CD14-positive monocyte (primary cell): ENCODE measurements around the gene FLYWCH2. TPM values are rescaled to one million over a fixed set of nuclear protein-coding genes. Genes with fewer than 3 reads are reported as not detected.

Source experiments
- DNase-seq, 3 donors: peaks; one replicate each; pipeline ENCODE4 v3.0.0-alpha.2; 2011 to 2022
- H2AFZ ChIP-seq: 2 replicates; pipeline ENCODE4 v1.6.0; 2012; ENCODE audit warnings: mild to moderate bottlenecking, low read depth, low read length, inconsistent platforms; ENCODE audit not compliant: insufficient read depth, poor library complexity, severe bottlenecking
- H3K27ac ChIP-seq, 2 donors: 1 replicate in 1 of 2; 2 replicates in 1 of 2; pipeline ENCODE4 v1.5.1; 2012 to 2013; ENCODE audit warnings: low read length in 2 of 2, control low read depth in 1 of 2, inconsistent platforms in 1 of 2, low read depth in 1 of 2, mild to moderate bottlenecking in 1 of 2
- H3K27me3 ChIP-seq, 2 donors: one replicate each; pipeline versions ENCODE4 v1.6.0 to v1.6.1; 2011 to 2013; ENCODE audit warnings: low read length in 2 of 2; ENCODE audit not compliant: control insufficient read depth in 2 of 2, insufficient read depth in 2 of 2
- H3K36me3 ChIP-seq, 2 donors: replicated peaks in 1 of 2; 1 replicate in 1 of 2; 2 replicates in 1 of 2; pipeline versions ENCODE4 v1.5.1 to v1.6.1; 2012 to 2013; ENCODE audit warnings: low read length in 2 of 2, control low read depth in 1 of 2, inconsistent platforms in 1 of 2, mild to moderate bottlenecking in 1 of 2; ENCODE audit not compliant: insufficient read depth in 2 of 2, control insufficient read depth in 1 of 2
- H3K4me1 ChIP-seq, 2 donors: 1 replicate in 1 of 2; 2 replicates in 1 of 2; pipeline versions ENCODE4 v1.5.1 to v1.6.1; 2012 to 2013; ENCODE audit warnings: low read length in 2 of 2, control low read depth in 1 of 2, inconsistent platforms in 1 of 2, mild to moderate bottlenecking in 1 of 2, moderate library complexity in 1 of 2; ENCODE audit not compliant: insufficient read depth in 2 of 2, control insufficient read depth in 1 of 2
- H3K4me2 ChIP-seq: replicated peaks from 2 replicates; pipeline ENCODE3; 2012; ENCODE audit warnings: low read length, moderate library complexity, mild to moderate bottlenecking; ENCODE audit not compliant: poor library complexity, severe bottlenecking; ENCODE audit errors: extremely low read depth
- H3K4me3 ChIP-seq, 3 experiments: fragments of 200-600 bp in 1 of 3; sonication (generic) in 1 of 3; replicated peaks in 1 of 3; 1 replicate in 2 of 3; 2 replicates in 1 of 3; pipeline ENCODE4 v1.5.1; 2011 to 2013; ENCODE audit warnings: low read length in 3 of 3, mild to moderate bottlenecking in 3 of 3, control low read depth in 2 of 3, low read depth in 2 of 3, inconsistent platforms in 1 of 3, moderate library complexity in 1 of 3
- H3K79me2 ChIP-seq: 2 replicates; pipeline ENCODE4 v1.6.0; 2012; ENCODE audit warnings: mild to moderate bottlenecking, control low read depth, inconsistent platforms, low read length, moderate library complexity; ENCODE audit not compliant: insufficient read depth
- H3K9ac ChIP-seq: 2 replicates; pipeline ENCODE4 v1.6.0; 2017; ENCODE audit warnings: low read length, mild to moderate bottlenecking; ENCODE audit not compliant: insufficient read depth, poor library complexity, severe bottlenecking
- H3K9me3 ChIP-seq, 2 donors: replicated peaks in 1 of 2; 1 replicate in 1 of 2; 2 replicates in 1 of 2; pipeline versions ENCODE4 v1.5.1 to v1.6.1; 2012 to 2013; ENCODE audit warnings: low read length in 2 of 2, control low read depth in 1 of 2; ENCODE audit not compliant: control insufficient read depth in 1 of 2, insufficient read depth in 1 of 2
- H4K20me1 ChIP-seq: 2 replicates; pipeline ENCODE4 v1.6.0; 2012; ENCODE audit warnings: mild to moderate bottlenecking, low read length, control low read depth, moderate library complexity; ENCODE audit not compliant: insufficient read depth
- H3K27ac Mint-ChIP-seq, 7 donors: one replicate each; pipeline ENCODE4 v1.8.0; 2020; ENCODE audit warnings: mild to moderate bottlenecking in 7 of 7, mixed read lengths in 7 of 7, moderate library complexity in 6 of 7, inconsistent platforms in 2 of 7
- H3K27me3 Mint-ChIP-seq, 3 donors: one replicate each; pipeline ENCODE4 v1.8.0; 2021 to 2022; ENCODE audit warnings: low read depth in 3 of 3, mild to moderate bottlenecking in 3 of 3, mixed read lengths in 3 of 3, moderate library complexity in 3 of 3, inconsistent platforms in 1 of 3
- H3K36me3 Mint-ChIP-seq, 2 donors: one replicate each; pipeline ENCODE4 v1.8.0; 2020; ENCODE audit warnings: mixed read lengths in 2 of 2, inconsistent platforms in 1 of 2, mild to moderate bottlenecking in 1 of 2
- H3K4me1 Mint-ChIP-seq: one replicate; pipeline ENCODE4 v1.8.0; 2020; ENCODE audit warnings: mild to moderate bottlenecking, mixed read lengths
- H3K4me3 Mint-ChIP-seq, 2 donors: one replicate each; pipeline ENCODE4 v1.8.0; 2020; ENCODE audit warnings: mild to moderate bottlenecking in 2 of 2, mixed read lengths in 2 of 2, moderate library complexity in 1 of 2
- H3K9me3 Mint-ChIP-seq, 7 donors: one replicate each; pipeline ENCODE4 v1.8.0; 2020 to 2022; ENCODE audit warnings: mixed read lengths in 7 of 7, mild to moderate bottlenecking in 6 of 7, moderate library complexity in 6 of 7, inconsistent platforms in 2 of 7
- WGBS: methylation state at CpG from one replicate; pipeline ENCODE4 v1.1.5; 2013; ENCODE audit warnings: missing lambda C conversion rate; ENCODE audit not compliant: insufficient coverage; 5-methylcytosine and 5-hydroxymethylcytosine counted together
- intact Hi-C, 2 donors: fragments of 100-400 bp; cut with micrococcal nuclease; formaldehyde crosslinking; loops; one replicate each; pipeline versions ENCODE4 v1.15.0 to v1.15.1; 2023
- polyA plus RNA-seq, 3 donors: library from polyadenylated mRNA; depleted of rRNA in 1 of 3; unstranded in 2 of 3; stranded (reverse) in 1 of 3; fragments of 300-500 nt in 2 of 3; fragments of >200 nt in 1 of 3; fragmentation: Illumina TruSeq in 2 of 3; gene quantifications; 1 replicate in 2 of 3; 2 replicates in 1 of 3; pipeline ENCODE4 v1.2.3, GENCODE V29; 2012 to 2021
- TF ChIP-seq, protein P1 (sequence below): fragments of 200-600 bp; IDR thresholded peaks from one replicate; pipeline ENCODE4 v1.8.0; 2022; ENCODE audit warnings: antibody characterized with exemption, mild to moderate bottlenecking

The FLYWCH2 gene
- polyA plus RNA-seq, 3 donors, result 10.9 to 14.8 (median 12.7) TPM

DNA sequence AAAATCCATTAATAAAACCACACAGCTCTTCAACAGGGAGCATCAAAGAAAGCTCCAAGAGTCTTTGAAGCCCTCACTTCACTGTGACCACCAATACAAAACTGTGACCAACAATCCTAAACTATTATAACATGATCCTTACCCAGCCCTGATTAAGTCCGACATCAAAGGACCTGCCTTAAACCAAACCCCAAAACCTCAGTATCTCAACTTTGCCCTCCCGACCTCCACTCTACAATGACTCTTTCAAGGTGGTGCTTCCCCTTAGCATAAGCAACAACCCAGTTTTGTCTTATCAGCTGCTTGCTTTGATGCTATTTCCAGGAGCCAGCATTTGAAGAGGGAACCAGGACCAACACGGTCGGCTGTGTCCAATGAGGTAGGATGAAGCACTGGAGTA lies 16.6 kb upstream of the FLYWCH2 start:
- H3K4me2 ChIP-seq, result no peak overlapping the region
- Mint-ChIP-seq H3K27ac (no peak overlapping the region), H3K4me1 (peaks cover 6% of the 10 kb centered on the region), H3K27me3 (peaks cover 5 to 10% (median 6%) of the 10 kb centered on the region in 3 donors), H3K9me3 (peaks cover 0 to 1% (median 0%) of the 10 kb centered on the region in 7 donors), H3K36me3 (no peaks in the 10 kb centered on the region), H3K4me3 (no peak overlapping the region)
- H3K4me3 ChIP-seq, result no peak overlapping the region
- no peaks in the 10 kb centered on the region for H3K36me3 ChIP-seq
- TF ChIP-seq, protein P1, sequence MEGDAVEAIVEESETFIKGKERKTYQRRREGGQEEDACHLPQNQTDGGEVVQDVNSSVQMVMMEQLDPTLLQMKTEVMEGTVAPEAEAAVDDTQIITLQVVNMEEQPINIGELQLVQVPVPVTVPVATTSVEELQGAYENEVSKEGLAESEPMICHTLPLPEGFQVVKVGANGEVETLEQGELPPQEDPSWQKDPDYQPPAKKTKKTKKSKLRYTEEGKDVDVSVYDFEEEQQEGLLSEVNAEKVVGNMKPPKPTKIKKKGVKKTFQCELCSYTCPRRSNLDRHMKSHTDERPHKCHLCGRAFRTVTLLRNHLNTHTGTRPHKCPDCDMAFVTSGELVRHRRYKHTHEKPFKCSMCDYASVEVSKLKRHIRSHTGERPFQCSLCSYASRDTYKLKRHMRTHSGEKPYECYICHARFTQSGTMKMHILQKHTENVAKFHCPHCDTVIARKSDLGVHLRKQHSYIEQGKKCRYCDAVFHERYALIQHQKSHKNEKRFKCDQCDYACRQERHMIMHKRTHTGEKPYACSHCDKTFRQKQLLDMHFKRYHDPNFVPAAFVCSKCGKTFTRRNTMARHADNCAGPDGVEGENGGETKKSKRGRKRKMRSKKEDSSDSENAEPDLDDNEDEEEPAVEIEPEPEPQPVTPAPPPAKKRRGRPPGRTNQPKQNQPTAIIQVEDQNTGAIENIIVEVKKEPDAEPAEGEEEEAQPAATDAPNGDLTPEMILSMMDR, result no peak
- no peaks in the 10 kb centered on the region for H4K20me1 ChIP-seq
- H3K27me3 ChIP-seq, result no peaks in the 10 kb centered on the region
- H3K27ac ChIP-seq, result no peak overlapping the region
- no peak overlapping the region for H3K9ac ChIP-seq
- intact Hi-C loops, result no loop called here
- H3K79me2 ChIP-seq, result no peaks in the 10 kb centered on the region
- H3K4me1 ChIP-seq, result peaks cover 9 to 10% of the 10 kb centered on the region in 2 donors
- 100% methylated on average over 4 of the region's 4 CpGs for WGBS
- H3K9me3 ChIP-seq, result no peaks in the 10 kb centered on the region
- no peak for DNase-seq
- no peak overlapping the region for H2AFZ ChIP-seq

DNA sequence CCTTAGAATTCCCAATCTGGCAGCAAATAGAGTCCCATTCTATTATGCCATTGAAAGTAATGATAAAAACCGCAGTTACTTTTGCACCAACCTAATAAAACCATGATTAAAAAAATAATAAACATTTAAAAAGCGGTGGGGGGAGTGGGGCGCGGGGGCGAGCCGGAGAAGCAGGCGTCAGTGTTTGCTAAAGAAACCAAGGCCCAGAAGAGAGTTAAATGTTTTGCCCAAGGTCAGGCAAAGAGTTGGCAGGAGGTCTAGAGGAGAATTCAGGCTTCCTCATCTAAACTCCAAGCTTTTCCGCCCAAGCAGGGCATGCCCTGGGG lies 15.4 kb upstream of the FLYWCH2 start:
- Histone ChIP-seq H3K36me3 (no peaks in the 10 kb centered on the region), H3K4me2 (peak overlapping the region; percentile 78), H3K27me3 (no peaks in the 10 kb centered on the region), H3K4me1 (peaks cover 11 to 12% of the 10 kb centered on the region in 2 donors), H3K27ac (peak overlapping the region; percentile 88 to 90), H2AFZ (peak overlapping the region; percentile 93), H3K79me2 (no peaks in the 10 kb centered on the region), H3K9me3 (no peaks in the 10 kb centered on the region), H4K20me1 (no peaks in the 10 kb centered on the region), H3K9ac (peak overlapping the region; percentile 74), H3K4me3 (peak overlapping the region; percentile 39 to 77 (median 64))
- H3K4me3 Mint-ChIP-seq, result peak overlapping the region; percentile 89 to 93
- H3K4me1 Mint-ChIP-seq, result peaks cover 7% of the 10 kb centered on the region
- H3K36me3 Mint-ChIP-seq, result no peaks in the 10 kb centered on the region
- peak overlapping the region; percentile 95 to 96 (median 96) for H3K27ac Mint-ChIP-seq
- TF ChIP-seq, protein P1, result no peak
- peaks cover 0 to 1% (median 0%) of the 10 kb centered on the region in 7 donors for H3K9me3 Mint-ChIP-seq
- WGBS, result 40% methylated on average over 1 of the region's 8 CpGs
- intact Hi-C loops, result no loop called here
- H3K27me3 Mint-ChIP-seq, result peaks cover 5 to 10% (median 6%) of the 10 kb centered on the region in 3 donors
- DNase-seq, result no peak
